Measurements from ENCODE around the gene NTM.

- TF ChIP-seq CTCF (IDR thresholded peaks at IDR 0.05; ENCODE audit: poor library complexity, severe bottlenecking), result no peak
- no peak for TF ChIP-seq POLR2AphosphoS5 (IDR thresholded peaks at IDR 0.05)
- TF ChIP-seq MXI1 (conservative IDR thresholded peaks at IDR 0.05; ENCODE audit: poor library complexity, severe bottlenecking), result no peak
- TF ChIP-seq REST (IDR thresholded peaks at IDR 0.05; ENCODE audit: borderline replicate concordance), result no peak
- no peak for TF ChIP-seq SMC3 (conservative IDR thresholded peaks at IDR 0.05; ENCODE audit: poor library complexity)
- no peak for TF ChIP-seq EZH2 (IDR thresholded peaks at IDR 0.05; ENCODE audit: borderline replicate concordance, insufficient read depth, low read length, poor library complexity, severe bottlenecking)
- no peak for TF ChIP-seq EP300 (conservative IDR thresholded peaks at IDR 0.05; ENCODE audit: poor library complexity, severe bottlenecking)
- no peak for TF ChIP-seq RAD21 (conservative IDR thresholded peaks at IDR 0.05)
- no peak for TF ChIP-seq TAF1 (IDR thresholded peaks at IDR 0.05; ENCODE audit: low read depth)
Observed at GRCh38 chr11:131616481-131617140, 246.2 kb downstream of the NTM start.

All from neural cell (in vitro differentiated cells).